ENCODE data around the gene DBT.

- TF ChIP-seq CTCF (conservative IDR thresholded peaks at IDR 0.05) (no peak), ZFX (IDR thresholded peaks at IDR 0.05) (no peak)
Observed at GRCh38 chr1:100232156-100232555, 17.5 kb downstream of the DBT start.
